NCI-H226 (cell line): ENCODE measurements around the gene CEP128.
A peak's percentile ranks its signal among the peaks of the same experiment; 100 is the strongest.

Experiments
- DNase-seq: peaks from one replicate; pipeline ENCODE4 v3.0.0-alpha.2; 2015

The CEP128 gene

DNA sequence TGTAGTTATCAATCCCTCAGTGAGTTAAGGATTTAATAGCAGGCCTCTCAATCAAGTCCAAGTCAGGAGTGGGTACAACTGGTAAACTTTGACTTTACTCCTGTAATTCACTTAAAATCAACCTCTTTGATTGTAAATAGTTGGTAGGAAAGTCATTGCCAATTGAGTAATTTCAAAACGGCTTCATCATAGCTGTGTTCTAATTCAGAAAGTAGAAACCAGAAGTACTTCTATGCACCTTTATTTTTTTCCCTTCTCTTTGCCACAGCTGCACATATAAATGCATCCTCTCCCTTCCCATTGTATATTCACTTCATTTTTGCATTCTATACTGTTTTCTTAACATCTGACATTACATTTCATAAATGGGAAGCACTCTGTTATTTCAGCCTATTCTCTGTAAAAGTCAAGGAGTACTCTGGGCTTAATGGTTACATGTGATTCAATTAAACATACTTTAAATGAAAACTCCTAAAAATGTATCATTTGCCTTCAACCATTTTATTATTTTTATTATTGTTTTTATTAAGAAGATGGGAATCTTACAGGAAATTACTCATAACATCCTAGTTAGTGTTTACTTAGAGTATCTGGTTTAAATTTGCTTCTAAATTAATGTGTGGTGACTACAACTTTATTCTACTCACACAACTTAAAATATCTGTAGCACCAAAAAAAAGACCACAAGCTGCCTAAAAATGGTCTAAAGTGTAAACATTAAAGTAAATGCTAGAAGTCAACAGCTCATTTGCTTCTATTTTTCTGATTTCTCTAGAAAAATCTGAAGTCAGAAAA lies 171.2 kb downstream of the CEP128 start:
- no peak for DNase-seq

DNA sequence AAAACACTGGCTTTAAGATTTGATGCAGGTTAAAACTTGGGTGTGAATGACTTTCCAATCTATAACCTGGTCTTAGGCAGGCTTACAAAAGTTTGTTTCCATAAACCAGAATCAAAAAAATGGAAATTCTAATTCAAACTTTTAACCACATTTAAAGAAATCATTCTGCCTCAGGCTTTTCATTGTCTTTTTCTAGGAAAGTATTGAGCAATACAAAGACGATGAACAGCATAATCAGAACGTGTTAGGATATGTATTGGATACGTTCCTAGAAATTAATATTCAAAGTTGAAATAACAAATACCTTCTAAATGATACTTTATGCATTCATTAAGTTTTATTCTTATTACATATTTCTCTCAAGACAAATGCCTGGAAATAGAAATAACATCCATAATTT lies 172.9 kb downstream of the CEP128 start:
- DNase-seq = no peak

DNA sequence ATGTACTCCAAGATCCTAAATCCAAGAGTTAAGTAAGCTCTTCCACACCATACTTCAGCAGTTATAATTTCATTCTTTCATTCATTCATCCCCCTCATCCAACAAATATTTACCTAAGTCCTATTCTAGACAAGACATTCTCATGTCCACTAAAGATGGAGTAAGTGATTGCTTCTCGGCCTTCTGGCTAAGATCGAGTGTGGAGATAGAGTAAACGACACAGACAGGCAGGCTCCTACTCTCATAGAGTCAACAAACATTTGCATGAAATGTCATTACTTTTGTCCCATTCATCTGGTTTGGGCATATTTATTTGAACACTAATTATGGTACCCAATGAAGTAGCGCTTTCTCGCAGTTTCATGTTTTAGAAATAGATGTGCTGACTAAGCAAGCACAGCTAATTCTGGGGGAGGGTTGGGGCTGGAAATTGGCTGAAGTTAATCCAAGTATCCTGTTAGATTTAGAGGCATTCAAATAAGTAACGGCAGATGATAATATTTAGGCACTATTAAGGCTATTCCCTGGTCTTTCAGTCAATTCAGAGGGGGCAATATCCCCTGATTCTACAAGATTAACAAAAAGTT lies 176.5 kb downstream of the CEP128 start:
- no peak for DNase-seq

DNA sequence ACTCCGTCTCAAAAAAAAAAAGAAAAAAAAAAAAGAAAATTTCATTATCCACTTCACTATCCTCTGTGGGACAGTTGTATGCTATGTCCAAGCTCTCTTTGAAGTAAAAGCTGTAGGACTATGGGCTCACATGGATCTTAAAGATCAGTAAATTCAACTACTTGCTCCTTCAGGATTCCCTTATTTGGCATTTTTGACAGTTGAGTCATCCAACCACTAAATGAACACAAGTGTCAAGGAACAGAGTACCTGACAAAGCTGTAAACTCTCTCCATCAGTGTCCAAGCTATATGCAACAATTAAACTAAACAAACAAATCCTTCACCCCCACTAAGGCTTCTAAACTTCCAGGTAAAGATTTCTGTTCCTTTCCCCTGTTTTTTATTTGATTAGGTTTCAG lies 177.0 kb downstream of the CEP128 start:
- peak; percentile 7 for DNase-seq

DNA sequence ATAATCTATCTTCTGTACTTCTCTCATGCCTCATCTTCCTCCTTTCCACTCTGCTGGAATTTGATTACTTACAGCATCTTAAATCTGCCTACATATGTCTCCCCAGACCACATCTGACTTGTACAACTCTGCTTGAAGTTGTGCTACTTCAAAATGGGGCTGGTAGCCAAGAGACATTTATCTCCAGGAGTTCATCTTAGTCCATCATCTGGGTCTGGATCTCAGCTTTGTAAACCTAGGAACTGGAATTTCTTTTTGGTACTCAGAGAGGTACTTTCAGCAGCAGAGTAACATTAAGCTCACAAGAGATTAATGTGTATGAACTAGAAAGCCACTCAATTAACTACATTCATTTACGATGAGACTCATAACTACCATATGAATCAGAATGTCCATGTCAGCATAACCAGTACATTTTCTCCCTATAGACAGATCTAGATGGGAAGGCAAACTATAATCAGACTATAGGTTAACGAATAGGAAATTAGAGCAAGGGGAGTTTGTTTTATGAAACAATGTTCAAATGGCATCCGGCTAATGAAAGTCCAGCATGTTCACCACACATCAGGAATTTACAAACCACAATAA lies 178.8 kb downstream of the CEP128 start:
- no peak for DNase-seq

DNA sequence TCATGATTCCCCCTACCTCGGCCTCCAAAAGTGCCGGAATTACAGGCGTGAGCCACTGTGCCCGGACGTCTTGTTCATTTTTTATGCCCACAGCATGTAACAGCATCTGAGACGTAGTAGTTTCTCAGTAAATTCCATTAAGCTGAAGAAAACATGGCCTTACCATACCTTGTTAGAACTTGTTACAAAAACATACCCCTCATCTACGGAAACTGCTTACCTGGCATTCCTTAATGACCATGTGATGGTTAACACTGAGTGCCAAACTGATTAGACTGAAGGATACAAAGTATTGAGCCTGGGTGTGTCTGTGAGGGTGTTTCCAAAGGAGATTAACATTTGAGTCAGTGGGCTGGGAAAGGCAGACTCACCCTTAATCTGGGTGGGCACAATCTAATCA lies 186.8 kb downstream of the CEP128 start:
- no peak for DNase-seq

DNA sequence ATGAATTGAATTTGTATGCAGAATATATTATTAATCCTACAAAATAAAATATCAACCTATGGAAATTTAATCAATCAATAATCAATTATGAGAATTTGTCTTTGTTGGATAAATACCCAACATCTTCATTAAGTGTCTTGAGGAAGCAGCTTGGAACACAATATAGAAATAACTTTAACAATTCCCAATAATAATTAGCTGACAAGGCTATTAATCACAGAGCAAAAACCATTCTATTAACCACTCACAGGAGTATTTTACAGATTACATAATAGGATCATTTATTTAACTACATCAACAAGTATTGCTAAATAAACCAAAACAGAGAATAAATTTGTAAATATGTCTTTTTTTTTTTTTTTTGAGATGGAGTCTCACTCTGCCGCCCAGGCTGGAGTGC lies 190.3 kb downstream of the CEP128 start:
- DNase-seq = no peak

DNA sequence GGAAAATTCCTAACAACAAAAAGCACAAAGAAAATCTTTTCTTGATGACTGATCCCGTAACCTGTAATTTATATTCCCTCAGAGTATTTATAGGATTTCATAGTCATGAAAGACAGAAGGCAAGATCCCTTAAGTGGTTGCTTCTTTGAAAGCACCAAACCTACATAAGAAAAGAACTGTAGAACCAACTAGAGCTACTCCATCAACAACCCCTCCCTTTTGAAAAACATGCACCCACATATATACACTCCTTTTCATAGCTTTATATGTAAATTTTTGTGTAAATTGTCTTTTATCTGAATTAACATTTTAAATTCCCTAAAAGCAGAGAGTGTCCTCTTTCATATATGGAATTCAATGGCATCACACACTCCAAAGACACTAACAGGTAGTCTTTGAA lies 215.3 kb downstream of the CEP128 start:
- DNase-seq = no peak

DNA sequence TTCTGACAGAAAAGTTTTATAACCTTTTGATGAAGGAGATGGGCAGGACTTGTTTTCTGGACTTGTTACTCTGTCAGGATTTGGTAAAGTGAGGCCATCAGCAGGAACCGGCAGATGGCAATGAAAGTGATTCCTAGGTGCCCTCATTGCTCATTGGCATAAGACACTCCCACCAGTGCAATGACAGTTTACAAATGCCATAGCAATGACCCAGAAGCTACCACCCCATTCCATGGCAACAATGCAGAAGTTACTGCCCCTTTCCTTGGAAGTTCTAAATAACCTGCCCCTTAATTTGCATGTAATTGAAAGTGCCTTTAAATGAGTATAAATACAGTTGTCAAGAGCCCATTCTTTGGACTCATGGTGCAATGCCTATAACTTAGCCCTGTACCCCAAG lies 222.6 kb downstream of the CEP128 start:
- no peak for DNase-seq

DNA sequence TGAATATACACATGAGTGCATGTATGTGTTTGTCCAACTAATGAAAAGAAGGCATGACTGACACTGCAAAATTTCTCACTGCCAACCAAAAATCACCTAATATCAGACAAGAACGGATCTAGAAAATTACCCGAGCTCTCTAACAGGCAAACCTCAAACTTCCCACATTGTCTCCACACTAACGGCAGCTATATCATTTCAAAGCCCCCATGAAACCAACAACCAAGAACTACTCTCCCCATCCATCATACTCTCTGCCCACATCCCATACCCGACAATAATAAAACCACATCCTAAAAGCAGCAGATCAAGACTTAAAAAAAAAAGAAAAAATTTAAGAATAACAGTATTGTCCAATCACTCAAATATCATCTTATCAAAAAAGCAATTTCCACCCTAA lies 227.1 kb downstream of the CEP128 start:
- no peak for DNase-seq

DNA sequence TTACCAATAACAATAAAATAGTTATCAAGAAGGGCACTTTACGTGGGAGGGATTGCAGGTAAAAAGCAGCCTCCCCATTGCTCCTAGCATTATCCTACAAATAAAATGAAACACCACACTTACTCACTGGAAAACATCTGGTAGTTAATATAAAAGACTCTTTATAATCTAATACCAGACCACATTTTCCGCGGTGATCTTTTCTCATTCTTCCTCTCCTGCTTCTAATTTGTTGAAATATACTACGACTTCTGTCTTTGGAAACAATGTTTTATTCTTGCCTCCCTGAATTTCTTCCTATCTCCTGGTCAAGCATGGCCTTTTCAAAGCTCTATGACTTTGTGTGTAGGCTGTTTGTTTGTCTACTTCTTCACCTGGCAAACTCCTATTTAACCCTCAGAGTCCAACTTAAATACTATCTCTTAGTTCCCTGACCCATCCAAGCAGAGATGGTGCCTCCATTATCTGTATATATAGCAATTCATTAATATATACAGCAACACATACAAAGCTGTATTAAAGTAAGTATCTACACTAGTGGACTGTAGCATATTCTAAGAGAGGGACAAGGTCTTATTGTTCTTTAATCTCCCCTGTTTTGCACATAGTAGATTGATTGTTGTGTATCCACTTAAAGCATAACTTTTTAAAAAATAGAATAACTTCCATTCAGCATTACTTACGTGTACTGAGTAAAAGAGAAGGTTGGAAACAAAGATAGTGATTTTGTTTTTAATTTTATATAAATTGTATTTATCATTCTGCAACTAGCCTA lies 228.3 kb downstream of the CEP128 start:
- DNase-seq = no peak

DNA sequence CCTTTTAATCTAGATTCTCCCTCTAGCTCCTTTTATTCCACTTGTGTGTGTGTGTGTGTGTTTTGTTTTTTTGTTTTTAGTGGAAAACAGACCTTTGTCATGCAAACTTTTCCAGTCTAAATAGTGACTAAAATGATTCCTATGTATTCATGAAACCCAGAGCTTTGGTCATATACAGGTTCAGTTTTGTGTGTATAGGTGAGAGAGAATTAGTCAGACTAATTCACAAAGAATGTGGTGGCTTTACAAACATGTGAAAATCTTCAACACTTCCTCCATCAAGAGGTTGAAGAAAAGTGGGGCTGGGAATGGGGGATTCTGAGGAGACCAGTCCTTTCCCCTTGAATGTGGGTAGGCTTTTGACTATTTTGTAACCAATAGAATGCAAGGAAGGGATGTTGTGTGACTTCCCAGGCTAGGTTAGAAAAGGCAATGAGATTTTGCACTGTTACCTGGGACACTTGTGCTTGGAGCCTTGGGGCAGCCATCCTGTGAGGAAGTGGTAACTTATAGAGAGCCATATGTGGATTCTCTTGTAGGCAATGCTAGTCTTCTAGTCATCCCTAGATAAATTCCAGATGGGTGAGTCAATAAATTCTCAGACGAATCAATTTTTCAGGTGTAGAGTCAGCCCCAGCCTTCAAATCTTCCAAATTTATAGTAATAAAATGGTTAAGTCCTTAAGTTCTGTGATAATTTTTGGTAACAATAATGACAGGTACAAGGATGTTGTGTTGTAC lies 236.1 kb downstream of the CEP128 start:
- DNase-seq = no peak

DNA sequence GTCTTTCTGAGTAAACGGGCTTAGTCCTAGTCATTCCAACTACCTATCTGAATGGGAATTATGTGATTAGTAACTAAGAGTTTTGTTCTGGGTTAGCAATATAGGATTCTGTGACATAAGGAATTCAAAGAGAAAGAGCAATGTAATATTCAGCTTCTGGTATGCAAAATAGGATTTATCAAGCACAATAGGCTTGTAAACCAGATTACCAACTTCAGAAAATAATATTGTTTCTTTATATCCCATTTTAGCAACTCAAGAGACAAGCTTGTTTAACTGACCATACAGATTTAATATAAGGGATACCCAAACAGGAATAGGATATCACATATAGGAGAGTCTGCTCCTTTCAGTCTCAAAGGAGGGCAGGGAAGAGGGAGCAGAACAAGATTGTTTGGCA lies 240.9 kb downstream of the CEP128 start:
- no peak for DNase-seq

DNA sequence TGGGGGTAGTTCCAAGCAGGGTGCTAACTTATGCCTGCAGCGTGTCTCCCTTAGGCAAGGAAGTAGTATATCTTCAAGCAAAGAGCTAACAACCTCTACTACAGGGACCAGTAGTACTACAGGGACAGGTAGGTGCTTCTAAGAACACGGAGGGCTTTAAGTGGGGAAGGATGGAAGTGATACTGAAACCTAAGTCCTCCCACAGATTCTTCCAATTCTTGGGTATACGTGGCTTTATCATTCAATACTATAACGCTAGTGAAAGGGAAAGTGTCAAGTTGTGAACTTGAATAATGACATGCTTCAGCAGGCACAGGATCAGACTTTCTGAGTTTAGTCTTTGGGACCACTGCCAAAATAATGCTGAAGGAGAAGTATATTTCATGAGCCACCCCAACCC lies 241.7 kb downstream of the CEP128 start:
- no peak for DNase-seq

DNA sequence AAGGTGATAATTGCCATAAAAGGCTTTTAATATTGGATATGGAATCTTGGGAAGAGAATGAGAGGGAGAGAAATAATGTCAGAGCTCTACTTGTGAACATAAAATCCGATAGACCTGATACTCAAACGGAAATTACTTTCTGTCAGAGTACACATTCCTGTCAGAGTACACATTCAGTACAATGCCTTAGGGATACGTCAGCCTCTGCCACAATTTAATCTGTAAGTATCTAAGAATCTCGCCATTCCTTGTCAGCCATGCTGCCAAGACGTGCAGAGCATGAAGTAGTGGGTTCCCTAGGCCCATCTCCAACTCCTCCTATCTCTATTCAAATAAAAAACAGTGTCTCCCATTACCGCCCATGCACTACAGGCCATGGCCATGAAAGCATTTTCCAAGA lies 242.6 kb downstream of the CEP128 start:
- no peak for DNase-seq

DNA sequence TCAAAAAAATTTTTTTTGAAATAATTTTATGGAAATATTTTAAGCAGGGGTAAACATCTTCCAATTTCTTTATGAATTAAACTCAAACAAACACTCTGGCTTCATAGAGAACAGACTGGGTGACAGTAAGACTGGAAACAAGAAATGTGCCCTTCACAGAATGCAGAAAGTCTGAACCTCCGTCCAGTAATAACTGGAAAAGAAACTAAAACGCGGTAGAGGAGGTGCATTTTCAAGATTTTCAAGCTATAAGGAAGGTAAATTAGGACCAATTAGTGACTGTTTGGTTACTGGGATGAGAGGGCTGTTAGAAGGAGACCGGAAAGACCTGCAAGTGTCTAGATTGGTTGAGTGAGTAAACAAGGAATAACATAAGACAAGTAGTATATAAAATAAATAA lies 245.7 kb downstream of the CEP128 start:
- no peak for DNase-seq

DNA sequence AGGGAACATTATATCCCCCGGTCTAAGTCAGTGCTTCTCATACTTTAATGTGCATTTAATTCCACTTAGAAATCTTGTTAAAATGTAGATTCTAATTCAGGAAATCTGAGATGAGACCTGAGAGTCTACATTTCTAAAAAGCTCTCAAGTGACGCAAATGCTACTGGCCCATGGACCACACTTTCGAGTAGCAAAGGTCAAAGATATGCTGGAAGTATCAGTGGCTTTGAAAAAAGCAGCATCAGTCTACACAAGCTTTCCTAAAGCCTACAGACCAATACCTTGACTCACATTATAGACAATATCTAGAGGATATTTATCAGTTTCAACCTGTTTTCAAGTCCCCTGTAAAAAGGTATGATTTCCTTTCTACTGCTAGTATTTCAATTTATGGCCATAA lies 248.6 kb downstream of the CEP128 start:
- DNase-seq = no peak

DNA sequence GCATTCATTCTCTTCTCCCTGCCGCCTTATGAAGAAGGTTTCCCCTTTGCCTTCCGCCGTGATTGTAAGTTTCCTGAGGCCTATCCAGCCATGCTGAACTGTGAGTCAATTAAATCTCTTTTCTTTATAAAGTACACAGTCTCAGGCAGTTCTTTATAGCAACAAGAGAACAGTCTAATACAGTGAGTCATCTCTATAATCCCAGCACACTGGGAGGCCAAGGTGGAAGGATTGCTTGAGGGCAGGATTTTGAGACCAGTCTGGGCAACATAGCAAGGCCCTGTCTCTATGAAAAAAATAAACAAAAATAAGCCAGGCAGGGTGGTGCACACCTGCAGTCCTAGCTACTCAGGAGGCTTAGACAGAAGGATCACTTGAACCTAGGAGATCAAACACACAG lies 259.9 kb downstream of the CEP128 start:
- no peak for DNase-seq

DNA sequence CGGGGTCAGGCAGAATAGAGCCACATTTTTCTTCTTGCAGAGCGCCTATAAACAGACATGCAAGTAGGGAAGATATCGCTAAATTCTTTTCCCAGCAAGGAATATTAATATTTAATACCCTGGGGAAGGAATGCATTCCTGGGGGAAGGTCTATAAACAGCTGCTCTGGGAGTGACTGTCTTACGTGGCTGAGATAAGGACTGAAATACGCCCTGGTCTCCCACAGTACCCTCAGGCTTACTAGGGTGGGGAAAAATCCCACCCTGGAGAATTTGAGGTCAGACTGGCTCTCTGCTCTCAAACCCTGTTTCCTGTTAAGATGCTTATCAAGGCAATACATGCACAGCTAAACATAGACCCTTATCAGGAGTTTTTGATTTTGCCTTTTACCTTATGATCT lies 262.3 kb downstream of the CEP128 start:
- DNase-seq = no peak

DNA sequence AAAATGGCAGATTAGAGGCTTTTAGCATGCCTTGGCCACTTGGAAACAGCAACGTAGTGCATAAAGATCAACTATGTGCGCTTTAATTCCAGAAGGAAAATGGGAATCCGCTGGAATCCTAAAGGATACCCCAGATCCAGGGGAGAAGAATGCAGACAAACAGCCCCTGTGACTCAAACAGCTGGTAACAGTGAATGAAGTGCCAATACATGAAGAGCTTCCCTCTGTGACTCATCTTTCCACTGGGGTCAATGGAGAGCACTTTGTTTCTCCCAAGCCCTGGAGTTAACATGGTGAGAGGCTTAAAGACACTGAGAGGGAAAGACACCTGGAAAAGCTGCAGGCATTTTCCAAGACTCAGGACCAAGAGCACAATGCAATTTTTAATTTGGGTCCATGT lies 263.1 kb downstream of the CEP128 start:
- DNase-seq = no peak

DNA sequence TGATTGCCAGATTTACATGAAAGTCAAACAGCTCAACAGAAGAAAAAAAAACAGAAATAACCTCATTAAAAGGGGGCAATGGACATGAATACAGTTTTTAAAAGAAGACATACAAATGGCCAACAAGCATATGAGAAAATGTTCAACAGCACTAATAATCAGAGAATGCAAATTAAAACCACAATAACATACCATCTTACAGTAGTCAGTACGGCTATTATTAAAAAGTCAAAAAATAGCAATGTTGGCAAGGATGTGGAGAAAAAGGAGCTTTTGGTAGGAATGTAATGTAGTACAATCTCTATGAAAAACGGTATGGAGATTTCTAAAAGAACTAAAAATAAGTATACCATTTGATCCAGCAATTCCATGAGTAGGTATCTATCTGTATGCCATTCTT lies 272.1 kb downstream of the CEP128 start:
- no peak for DNase-seq

DNA sequence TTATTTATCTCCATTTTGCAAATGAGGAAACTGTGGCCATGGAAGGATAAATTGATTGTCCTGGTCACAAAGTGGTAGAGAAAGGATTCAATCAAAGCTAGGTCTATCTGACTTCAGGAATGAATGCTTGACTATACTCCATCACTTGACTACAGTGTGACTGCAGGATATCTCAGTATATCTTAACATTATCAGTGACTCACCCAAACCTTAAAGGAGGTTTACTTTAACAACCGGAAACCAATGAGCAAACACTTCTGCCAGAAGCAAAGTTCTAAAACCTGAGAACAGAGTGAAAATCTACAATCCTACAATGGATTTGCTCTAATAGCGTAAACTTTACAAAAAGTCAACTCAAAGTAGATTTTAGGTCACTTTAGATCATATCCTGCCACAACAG lies 277.0 kb downstream of the CEP128 start:
- peak; percentile 61 for DNase-seq

DNA sequence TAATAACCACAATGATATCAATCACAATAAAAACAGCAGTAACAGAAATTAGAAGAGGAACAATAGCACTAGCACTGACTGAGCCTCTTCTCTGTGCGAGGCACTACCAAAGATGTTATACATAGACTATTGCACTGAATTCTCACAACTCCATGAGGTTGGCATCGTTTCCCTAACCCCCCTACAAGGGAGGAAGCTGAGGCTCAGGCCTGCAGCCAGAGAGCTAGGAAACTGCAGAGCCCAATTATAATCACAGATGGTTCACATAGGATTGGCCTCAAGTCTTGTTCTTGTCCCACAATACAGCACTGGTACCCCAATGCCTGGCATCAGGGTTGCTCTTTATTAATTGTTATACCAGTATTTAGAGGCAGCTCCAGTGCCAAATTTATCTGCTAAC lies 278.0 kb downstream of the CEP128 start:
- DNase-seq = no peak
